ENCODE measurements around the gene NUP50.
"Not testable (repeated sequence)": the region's sequence is repeated elsewhere in the genome, so short reads cannot be mapped to it uniquely, and the experiment has no call there.

Gene NUP50

DNA sequence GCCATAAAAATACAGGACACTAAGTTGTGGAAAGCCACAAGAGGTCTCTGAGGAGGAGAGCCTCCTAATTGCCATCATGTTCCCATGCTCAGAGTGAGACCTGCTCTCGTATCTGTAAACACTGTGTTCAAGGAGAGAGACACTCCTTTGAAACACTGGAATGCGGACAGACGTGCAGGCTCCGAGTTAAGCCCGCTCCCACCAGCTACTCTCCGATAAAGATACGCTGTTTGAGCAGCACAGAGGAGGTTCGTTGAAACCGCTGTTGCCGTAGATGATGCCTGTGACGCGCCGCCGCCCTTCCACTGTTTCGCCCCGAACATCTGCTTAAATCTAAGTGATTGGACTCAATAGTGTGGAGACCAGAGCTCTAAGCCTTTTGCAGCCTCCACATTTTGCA lies 25.1 kb downstream of the NUP50 start:
- no peak overlapping the region for H3K4me3 ChIP-seq (ENCODE audit: low read length)
- H3K36me3 ChIP-seq (ENCODE audit: control insufficient read depth, insufficient read depth, low read length) = no peaks in the 10 kb centered on the region

DNA sequence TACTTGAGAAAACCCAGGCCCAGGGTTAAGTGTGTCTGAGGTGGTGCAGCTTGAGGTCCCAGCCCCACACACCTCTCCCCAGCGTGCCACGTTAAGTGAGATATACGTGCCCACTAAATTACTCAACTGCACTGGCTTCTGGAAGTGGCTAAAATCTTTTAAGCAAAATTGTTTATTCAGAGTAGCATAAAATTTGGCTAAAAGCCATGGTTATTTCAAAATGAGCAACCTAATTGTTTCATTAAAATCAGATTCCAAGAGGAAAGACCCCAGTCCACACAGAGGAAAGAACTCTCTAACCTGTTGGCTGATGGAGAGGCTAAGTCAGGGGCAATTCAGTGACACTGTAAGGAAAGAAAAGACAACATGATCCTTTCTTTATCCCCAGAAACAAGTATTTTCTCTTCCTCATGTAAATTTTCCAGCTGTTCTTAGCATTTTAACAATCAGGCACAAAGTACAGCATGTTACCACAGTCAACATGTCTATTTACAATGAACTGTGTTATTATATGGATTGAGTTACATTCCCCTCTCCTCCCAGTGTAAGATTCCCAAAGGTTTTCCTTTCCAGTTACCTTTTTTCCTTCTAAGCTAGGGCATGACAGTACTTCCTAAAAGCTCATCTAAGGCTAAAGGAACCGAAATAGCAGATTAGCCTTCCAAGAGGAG lies 26.6 kb downstream of the NUP50 start:
- Histone ChIP-seq H3K9me3 (ENCODE audit: control insufficient read depth, low read length) (no peaks in the 10 kb centered on the region), H3K36me3 (ENCODE audit: control insufficient read depth, insufficient read depth, low read length) (no peaks in the 10 kb centered on the region)

More for the DNA sequence above, 25.1 kb downstream of the NUP50 start:
- H3K4me1 ChIP-seq (ENCODE audit: control insufficient read depth, insufficient read depth, low read length) = no peaks in the 10 kb centered on the region
- H3K9ac ChIP-seq (ENCODE audit: low read length) = no peak overlapping the region
- no peaks in the 10 kb centered on the region for H3K27me3 ChIP-seq (ENCODE audit: control insufficient read depth, insufficient read depth, low read length)
- no peaks in the 10 kb centered on the region for H3K9me3 ChIP-seq (ENCODE audit: control insufficient read depth, low read length)

DNA sequence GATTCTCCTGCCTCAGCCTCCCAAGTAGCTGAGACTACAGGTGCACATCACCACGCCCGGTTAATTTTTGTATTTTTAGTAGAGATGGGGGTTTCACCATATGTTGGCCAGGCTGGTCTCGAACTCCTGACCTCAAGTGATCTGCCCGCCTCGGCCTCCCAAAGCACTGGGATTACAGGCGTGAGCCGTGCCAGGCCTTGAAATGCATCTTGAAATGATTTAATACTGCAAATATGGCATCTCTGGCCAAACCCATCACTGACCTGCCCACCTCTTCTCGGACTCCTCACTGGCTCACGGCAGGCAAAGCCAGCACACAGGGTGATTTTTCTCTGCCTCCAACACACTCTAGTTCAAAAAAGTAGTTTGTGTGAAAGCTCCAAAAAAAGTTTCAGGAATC lies 28.0 kb downstream of the NUP50 start:
- H3K36me3 ChIP-seq (ENCODE audit: control insufficient read depth, insufficient read depth, low read length); H3K4me3 ChIP-seq (ENCODE audit: low read length); H3K27me3 ChIP-seq (ENCODE audit: control insufficient read depth, insufficient read depth, low read length); H3K9me3 ChIP-seq (ENCODE audit: control insufficient read depth, low read length); H3K4me1 ChIP-seq (ENCODE audit: control insufficient read depth, insufficient read depth, low read length); H3K9ac ChIP-seq (ENCODE audit: low read length): not testable (repeated sequence)

More for the DNA sequence above, 26.6 kb downstream of the NUP50 start:
- Histone ChIP-seq H3K4me3 (ENCODE audit: low read length) (no peak overlapping the region), H3K9ac (ENCODE audit: low read length) (no peak overlapping the region), H3K27me3 (ENCODE audit: control insufficient read depth, insufficient read depth, low read length) (no peaks in the 10 kb centered on the region), H3K4me1 (ENCODE audit: control insufficient read depth, insufficient read depth, low read length) (no peaks in the 10 kb centered on the region)

- no peaks in the 10 kb centered on the region for H3K36me3 ChIP-seq (ENCODE audit: control insufficient read depth, insufficient read depth, low read length)
Measured at GRCh38 chr22:45192701-45193187, 29.0 kb downstream of the NUP50 start.

GRCh38 chr22:45194686-45195085 lies 31.0 kb downstream of the NUP50 start:
- Histone ChIP-seq H3K9me3 (ENCODE audit: control insufficient read depth, low read length) (no peaks in the 10 kb centered on the region), H3K36me3 (ENCODE audit: control insufficient read depth, insufficient read depth, low read length) (no peaks in the 10 kb centered on the region), H3K4me1 (ENCODE audit: control insufficient read depth, insufficient read depth, low read length) (no peaks in the 10 kb centered on the region), H3K9ac (ENCODE audit: low read length) (no peak overlapping the region), H3K27me3 (ENCODE audit: control insufficient read depth, insufficient read depth, low read length) (no peaks in the 10 kb centered on the region), H3K4me3 (ENCODE audit: low read length) (no peak overlapping the region)

More at GRCh38 chr22:45192701-45193187, 29.0 kb downstream of the NUP50 start:
- Histone ChIP-seq H3K4me1 (ENCODE audit: control insufficient read depth, insufficient read depth, low read length) (no peaks in the 10 kb centered on the region), H3K27me3 (ENCODE audit: control insufficient read depth, insufficient read depth, low read length) (no peaks in the 10 kb centered on the region), H3K9me3 (ENCODE audit: control insufficient read depth, low read length) (no peaks in the 10 kb centered on the region), H3K4me3 (ENCODE audit: low read length) (no peak overlapping the region), H3K9ac (ENCODE audit: low read length) (no peak overlapping the region)

DNA sequence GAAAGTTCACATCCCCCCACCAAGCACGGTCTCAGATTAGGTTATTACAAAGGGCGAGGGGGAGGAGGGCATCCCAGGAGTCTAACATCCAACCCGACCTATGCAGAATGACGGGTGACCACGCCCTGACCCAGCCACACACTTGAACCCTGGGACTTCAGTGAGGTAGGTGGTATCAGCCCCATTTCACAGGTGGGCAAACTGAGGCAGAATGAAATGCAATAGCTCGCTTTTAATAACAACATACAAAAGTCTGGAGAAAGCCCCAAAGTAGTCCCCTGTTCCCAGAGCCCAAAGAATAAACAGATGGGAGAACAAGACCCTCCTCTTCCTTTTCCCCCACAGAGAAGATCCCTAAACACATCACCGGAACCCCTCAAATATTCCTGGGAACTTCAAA lies 31.9 kb downstream of the NUP50 start:
- H3K27me3 ChIP-seq (ENCODE audit: control insufficient read depth, insufficient read depth, low read length) = no peaks in the 10 kb centered on the region
- no peaks in the 10 kb centered on the region for H3K4me1 ChIP-seq (ENCODE audit: control insufficient read depth, insufficient read depth, low read length)
- no peak overlapping the region for H3K9ac ChIP-seq (ENCODE audit: low read length)
- H3K4me3 ChIP-seq (ENCODE audit: low read length) = no peak overlapping the region
- H3K9me3 ChIP-seq (ENCODE audit: control insufficient read depth, low read length) = no peaks in the 10 kb centered on the region
- H3K36me3 ChIP-seq (ENCODE audit: control insufficient read depth, insufficient read depth, low read length) = peaks cover 3% of the 10 kb centered on the region

GRCh38 chr22:45196308-45196707 lies 32.6 kb downstream of the NUP50 start:
- peaks cover 7% of the 10 kb centered on the region for H3K36me3 ChIP-seq (ENCODE audit: control insufficient read depth, insufficient read depth, low read length)

GRCh38 chr22:45196926-45197605 lies 33.3 kb downstream of the NUP50 start:
- H3K9ac ChIP-seq (ENCODE audit: low read length) = no peak overlapping the region
- H3K9me3 ChIP-seq (ENCODE audit: control insufficient read depth, low read length) = no peaks in the 10 kb centered on the region
- H3K4me1 ChIP-seq (ENCODE audit: control insufficient read depth, insufficient read depth, low read length) = peaks cover 9% of the 10 kb centered on the region
- no peaks in the 10 kb centered on the region for H3K27me3 ChIP-seq (ENCODE audit: control insufficient read depth, insufficient read depth, low read length)
- H3K4me3 ChIP-seq (ENCODE audit: low read length) = no peak overlapping the region
- peaks cover 7% of the 10 kb centered on the region for H3K36me3 ChIP-seq (ENCODE audit: control insufficient read depth, insufficient read depth, low read length)

More at GRCh38 chr22:45196308-45196707, 32.6 kb downstream of the NUP50 start:
- Histone ChIP-seq H3K4me1 (ENCODE audit: control insufficient read depth, insufficient read depth, low read length) (peaks cover 1% of the 10 kb centered on the region), H3K9ac (ENCODE audit: low read length) (no peak overlapping the region), H3K27me3 (ENCODE audit: control insufficient read depth, insufficient read depth, low read length) (no peaks in the 10 kb centered on the region), H3K4me3 (ENCODE audit: low read length) (no peak overlapping the region), H3K9me3 (ENCODE audit: control insufficient read depth, low read length) (no peaks in the 10 kb centered on the region)

GRCh38 chr22:45197606-45198462 lies 34.1 kb downstream of the NUP50 start:
- H3K27me3 ChIP-seq (ENCODE audit: control insufficient read depth, insufficient read depth, low read length) = no peaks in the 10 kb centered on the region
- peaks cover 7% of the 10 kb centered on the region for H3K36me3 ChIP-seq (ENCODE audit: control insufficient read depth, insufficient read depth, low read length)
- no peak overlapping the region for H3K9ac ChIP-seq (ENCODE audit: low read length)
- no peak overlapping the region for H3K4me3 ChIP-seq (ENCODE audit: low read length)
- H3K4me1 ChIP-seq (ENCODE audit: control insufficient read depth, insufficient read depth, low read length) = peaks cover 11% of the 10 kb centered on the region
- H3K9me3 ChIP-seq (ENCODE audit: control insufficient read depth, low read length) = no peaks in the 10 kb centered on the region

DNA sequence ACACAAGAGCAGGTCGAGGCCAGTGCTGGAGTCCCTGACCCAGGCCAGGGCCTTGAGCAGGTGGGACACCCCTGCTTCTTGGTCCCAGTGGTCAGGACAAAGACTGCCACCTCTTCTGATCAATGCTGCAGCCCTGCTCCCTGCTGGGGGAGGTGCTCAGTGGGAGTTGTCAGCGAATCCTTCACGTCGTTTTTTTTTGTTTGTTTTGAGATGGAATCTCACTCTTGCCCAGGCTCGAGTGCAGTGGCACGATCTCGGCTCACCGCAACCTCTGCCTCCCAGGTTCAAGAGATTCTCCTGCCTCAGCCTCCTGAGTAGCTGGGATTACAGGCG lies 34.7 kb downstream of the NUP50 start:
- Histone ChIP-seq H3K36me3 (ENCODE audit: control insufficient read depth, insufficient read depth, low read length) (peaks cover 7% of the 10 kb centered on the region), H3K4me3 (ENCODE audit: low read length) (no peak overlapping the region), H3K27me3 (ENCODE audit: control insufficient read depth, insufficient read depth, low read length) (no peaks in the 10 kb centered on the region), H3K9ac (ENCODE audit: low read length) (no peak overlapping the region), H3K9me3 (ENCODE audit: control insufficient read depth, low read length) (no peaks in the 10 kb centered on the region), H3K4me1 (ENCODE audit: control insufficient read depth, insufficient read depth, low read length) (peaks cover 11% of the 10 kb centered on the region)

- no peaks in the 10 kb centered on the region for H3K9me3 ChIP-seq (ENCODE audit: control insufficient read depth, low read length)
- H3K27me3 ChIP-seq (ENCODE audit: control insufficient read depth, insufficient read depth, low read length) = no peaks in the 10 kb centered on the region
- H3K36me3 ChIP-seq (ENCODE audit: control insufficient read depth, insufficient read depth, low read length) = peaks cover 7% of the 10 kb centered on the region
- no peak overlapping the region for H3K9ac ChIP-seq (ENCODE audit: low read length)
- peaks cover 11% of the 10 kb centered on the region for H3K4me1 ChIP-seq (ENCODE audit: control insufficient read depth, insufficient read depth, low read length)
- no peak overlapping the region for H3K4me3 ChIP-seq (ENCODE audit: low read length)
Measured at GRCh38 chr22:45199723-45200122, 36.0 kb downstream of the NUP50 start.

DNA sequence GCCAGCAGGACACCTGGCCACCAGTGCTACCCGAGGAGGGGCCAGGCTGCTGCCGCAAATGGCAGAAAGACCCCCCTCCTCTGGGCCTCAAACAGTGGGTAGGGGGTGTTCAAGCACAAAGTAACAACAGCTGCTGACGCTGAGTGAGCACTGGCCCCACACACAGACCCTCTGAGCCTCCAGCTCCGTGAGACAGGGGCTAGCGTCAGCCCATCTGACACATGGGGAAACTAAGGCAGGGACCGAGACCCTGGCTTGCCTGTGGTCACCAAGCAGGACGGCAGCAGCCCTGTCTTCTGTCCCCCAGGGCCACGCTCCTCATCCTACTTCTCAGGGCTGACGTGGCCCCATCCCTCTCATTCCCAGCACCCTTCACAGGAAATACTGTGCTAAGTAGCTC lies 36.5 kb downstream of the NUP50 start:
- Histone ChIP-seq H3K4me3 (ENCODE audit: low read length) (no peak overlapping the region), H3K27me3 (ENCODE audit: control insufficient read depth, insufficient read depth, low read length) (no peaks in the 10 kb centered on the region), H3K9me3 (ENCODE audit: control insufficient read depth, low read length) (no peaks in the 10 kb centered on the region), H3K9ac (ENCODE audit: low read length) (no peak overlapping the region), H3K36me3 (ENCODE audit: control insufficient read depth, insufficient read depth, low read length) (peaks cover 11% of the 10 kb centered on the region), H3K4me1 (ENCODE audit: control insufficient read depth, insufficient read depth, low read length) (peaks cover 11% of the 10 kb centered on the region)

All from mucosa of stomach (tissue), 1 donor.